Left ventricle myocardium inferior (tissue), 1 donor: ENCODE results near the gene PAX2. TPM values are rescaled to one million over a fixed set of nuclear protein-coding genes. Genes with fewer than 3 reads are reported as not detected.

ENCODE experiments used
- DNase-seq: peaks from one replicate; pipeline ENCODE4 v3.0.0-alpha.2; 2020
- H3K27ac ChIP-seq: fragments of 200-600 bp; replicated peaks from 2 replicates; pipeline ENCODE4 v1.8.0; 2021
- H3K27me3 ChIP-seq: fragments of 200-600 bp; 2 replicates; pipeline ENCODE4 v1.8.0; 2021; ENCODE audit warnings: low read depth
- H3K36me3 ChIP-seq: fragments of 200-600 bp; 2 replicates; pipeline ENCODE4 v1.8.0; 2021
- H3K4me1 ChIP-seq: fragments of 200-600 bp; 2 replicates; pipeline ENCODE4 v1.8.0; 2021
- H3K4me3 ChIP-seq: fragments of 200-600 bp; 2 replicates; pipeline ENCODE4 v1.8.0; 2021; ENCODE audit warnings: mild to moderate bottlenecking, moderate library complexity
- H3K9me3 ChIP-seq: fragments of 200-600 bp; replicated peaks from 2 replicates; pipeline ENCODE4 v1.8.0; 2021
- CTCF ChIP-seq: fragments of 200-600 bp; IDR thresholded peaks from 2 replicates; pipeline ENCODE4 v1.8.0; 2021; ENCODE audit warnings: antibody characterized with exemption, mild to moderate bottlenecking, borderline replicate concordance
- intact Hi-C: fragments of 100-400 bp; cut with micrococcal nuclease; formaldehyde crosslinking; loops from one replicate; pipeline ENCODE4 v1.11.0; 2022
- total RNA-seq: library from RNA; stranded (reverse); fragmentation: NEBNext Ultra II Directional; extraction: Animal tissue kit (Norgen Biotek cat#: 25700); gene quantifications from one replicate; pipeline ENCODE4 v1.2.1, GENCODE V29; 2021
- donor health status: DM: no; HTN: yes; CAD: no; lungs with severe emphysema.

Gene PAX2
- total RNA-seq, 1 donor from 2014 or later = not detected

DNA sequence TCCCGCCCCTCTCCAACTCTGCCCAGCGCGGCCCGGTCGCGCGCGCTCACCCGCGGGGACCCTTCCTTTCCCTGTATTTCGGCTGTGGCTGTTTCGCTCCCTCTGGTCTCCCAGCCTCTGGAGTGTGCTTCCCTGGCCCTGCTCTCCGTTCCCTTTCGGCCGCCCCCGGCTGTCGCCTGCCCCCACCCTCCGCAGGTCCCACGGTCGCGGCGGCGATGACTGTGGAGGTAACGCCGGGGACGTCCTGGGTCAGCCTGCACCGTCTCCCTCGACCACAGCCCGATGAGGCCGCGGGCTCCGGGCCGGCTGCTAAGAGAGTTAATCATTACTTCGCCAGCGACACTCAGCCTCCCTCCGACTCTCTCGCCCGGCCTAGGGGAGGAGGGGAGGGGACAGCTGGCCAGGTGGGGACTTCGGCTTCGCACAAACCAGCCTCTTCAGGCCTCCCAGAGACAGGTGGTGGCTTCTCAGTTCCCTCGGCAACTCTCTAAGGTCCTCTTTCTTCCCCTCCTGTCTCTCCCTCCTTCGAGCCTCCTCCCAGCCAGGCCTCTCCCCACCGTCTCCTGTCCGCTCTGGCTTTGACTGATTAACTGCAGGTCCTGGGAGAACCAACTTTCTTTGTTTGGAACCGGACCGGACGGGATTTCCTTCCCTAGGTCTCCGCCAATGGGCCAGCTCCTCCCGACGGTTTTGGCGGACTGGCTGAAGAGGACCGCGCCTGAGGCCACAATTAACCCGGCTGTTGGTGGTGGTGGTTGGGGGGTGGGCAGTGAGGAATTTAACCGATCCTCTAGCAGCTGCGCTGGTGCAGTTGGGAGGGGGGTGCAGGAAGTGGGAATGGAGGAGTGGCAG, 5.6 kb upstream of the PAX2 start:
- H3K4me3 ChIP-seq = peak overlapping the region; percentile 11
- intact Hi-C loops = no loop called here
- TF ChIP-seq CTCF = no peak
- H3K36me3 ChIP-seq = no peaks in the 10 kb centered on the region
- H3K9me3 ChIP-seq = no peaks in the 10 kb centered on the region
- H3K27me3 ChIP-seq = peaks cover 100% of the 10 kb centered on the region
- DNase-seq = no peak
- H3K27ac ChIP-seq = no peak overlapping the region
- H3K4me1 ChIP-seq = peaks cover 57% of the 10 kb centered on the region

GRCh38 chr10:100740476-100741377, 4.7 kb upstream of the PAX2 start:
- TF ChIP-seq CTCF = no peak
- peaks cover 100% of the 10 kb centered on the region for H3K27me3 ChIP-seq
- no peak for DNase-seq
- intact Hi-C loops = no loop called here
- H3K4me1 ChIP-seq = peaks cover 61% of the 10 kb centered on the region
- no peaks in the 10 kb centered on the region for H3K36me3 ChIP-seq
- H3K9me3 ChIP-seq = no peaks in the 10 kb centered on the region
- no peak overlapping the region for H3K4me3 ChIP-seq
- H3K27ac ChIP-seq = no peak overlapping the region

DNA sequence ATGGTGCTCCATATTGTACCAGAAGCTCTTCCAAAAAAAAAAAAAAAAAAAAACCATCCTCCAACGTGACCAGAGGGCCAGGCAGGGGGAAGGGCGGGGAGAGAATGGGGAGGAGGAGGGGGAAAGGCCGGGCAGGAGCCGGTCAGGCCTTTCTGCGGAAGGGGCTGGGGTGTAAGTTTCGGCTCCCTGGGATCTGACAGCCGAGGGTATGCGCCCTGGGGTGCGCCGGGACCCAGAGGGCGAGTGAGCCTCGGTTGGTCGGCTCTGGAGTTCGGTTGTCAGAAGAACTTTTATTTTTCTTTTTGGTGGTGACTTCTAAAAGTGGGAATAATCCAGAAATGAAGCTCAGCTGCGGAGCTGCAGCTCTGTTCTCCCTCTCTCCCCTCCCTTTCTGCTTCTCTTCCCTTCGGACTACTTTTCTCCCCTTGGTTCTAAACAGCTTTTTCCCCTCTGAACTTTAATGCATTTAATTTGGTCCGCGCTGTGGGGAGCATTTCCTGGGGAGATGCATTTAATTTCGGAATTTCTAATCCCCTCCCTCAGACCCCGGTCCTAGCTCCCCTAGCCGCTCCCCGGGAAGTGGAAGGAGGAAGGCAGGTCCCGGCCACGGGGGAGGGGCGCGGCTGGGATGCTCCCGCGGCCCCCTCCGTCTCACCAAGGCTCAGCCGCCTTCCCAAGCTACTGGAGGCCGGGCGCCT, 3.9 kb upstream of the PAX2 start:
- no peak for DNase-seq
- H3K27ac ChIP-seq = no peak overlapping the region
- peaks cover 100% of the 10 kb centered on the region for H3K27me3 ChIP-seq
- intact Hi-C loops = no loop called here
- H3K4me3 ChIP-seq = no peak overlapping the region
- H3K4me1 ChIP-seq = peaks cover 68% of the 10 kb centered on the region
- H3K9me3 ChIP-seq = no peaks in the 10 kb centered on the region
- TF ChIP-seq CTCF = no peak
- no peaks in the 10 kb centered on the region for H3K36me3 ChIP-seq

- Histone ChIP-seq H3K27me3 (peaks cover 100% of the 10 kb centered on the region), H3K4me3 (no peak overlapping the region), H3K27ac (no peak overlapping the region), H3K36me3 (no peaks in the 10 kb centered on the region), H3K9me3 (no peaks in the 10 kb centered on the region), H3K4me1 (peaks cover 68% of the 10 kb centered on the region)
- DNase-seq = no peak
- TF ChIP-seq CTCF = no peak
- intact Hi-C loops = no loop called here
Measured at GRCh38 chr10:100742076-100742771, 3.2 kb upstream of the PAX2 start.

DNA sequence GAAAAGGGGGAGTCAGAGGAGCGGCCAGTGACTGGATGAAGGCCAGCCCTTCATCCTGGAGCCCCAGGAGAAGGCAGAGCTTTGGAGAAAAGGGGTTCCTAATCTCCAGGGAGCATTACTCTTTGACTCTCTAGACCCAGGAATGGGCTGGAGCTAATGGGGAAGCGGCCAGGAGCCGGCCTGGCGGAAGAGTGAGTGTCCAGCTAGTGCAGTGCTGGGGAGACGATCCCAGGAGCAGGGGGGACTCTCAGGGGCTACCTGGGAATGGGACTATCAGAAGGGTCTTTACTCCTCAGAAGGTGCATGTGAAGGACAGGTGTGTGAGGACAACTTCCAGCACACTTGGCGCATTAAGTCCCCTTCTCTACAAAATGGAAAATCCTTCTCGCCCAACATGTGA, 2.4 kb upstream of the PAX2 start:
- Histone ChIP-seq H3K9me3 (no peaks in the 10 kb centered on the region), H3K27me3 (peaks cover 100% of the 10 kb centered on the region), H3K27ac (no peak overlapping the region), H3K4me3 (no peak overlapping the region), H3K4me1 (peaks cover 67% of the 10 kb centered on the region), H3K36me3 (no peaks in the 10 kb centered on the region)
- no peak for DNase-seq
- TF ChIP-seq CTCF = no peak
- intact Hi-C loops = no loop called here
